Mesothelial cell of epicardium (in vitro differentiated cells): ENCODE results near the gene GPR32. TPM values are rescaled to one million over a fixed set of nuclear protein-coding genes. Genes with fewer than 3 reads are reported as not detected.
"Not testable (repeated sequence)": the region's sequence is repeated elsewhere in the genome, so short reads cannot be mapped to it uniquely, and the experiment has no call there.

Experiments used
- DNase-seq, 2 experiments: peaks; one replicate each; pipeline ENCODE4 v3.0.0; 2021; ENCODE audit warnings: low spot score in 2 of 2; ENCODE audit not compliant: unreplicated experiment in 2 of 2
- H3K27ac Mint-ChIP-seq: 2 replicates; pipeline ENCODE4 v1.8.0; 2021; ENCODE audit warnings: mixed read lengths
- H3K27me3 Mint-ChIP-seq: 2 replicates; pipeline ENCODE4 v1.8.0; 2021; ENCODE audit warnings: low read depth, mixed read lengths
- H3K36me3 Mint-ChIP-seq: 2 replicates; pipeline ENCODE4 v1.8.0; 2021; ENCODE audit warnings: mixed read lengths
- H3K4me1 Mint-ChIP-seq: 2 replicates; pipeline ENCODE4 v1.8.0; 2021; ENCODE audit warnings: mixed read lengths
- H3K4me3 Mint-ChIP-seq: 2 replicates; pipeline ENCODE4 v1.8.0; 2021; ENCODE audit warnings: mild to moderate bottlenecking, moderate library complexity, mixed read lengths
- H3K9me3 Mint-ChIP-seq: 2 replicates; pipeline ENCODE4 v1.8.0; 2021; ENCODE audit warnings: mixed read lengths
- CTCF ChIP-seq: fragments of 200-600 bp; sonication (generic); IDR thresholded peaks from one replicate; pipeline ENCODE4 v1.5.0; 2021; ENCODE audit warnings: antibody characterized with exemption; ENCODE audit not compliant: unreplicated experiment
- total RNA-seq: library from RNA; stranded (reverse); gene quantifications from 3 replicates; pipeline ENCODE4 v1.2.1, GENCODE V29; 2021

GPR32 gene
- total RNA-seq, 1 donor from 2014 or later: not detected

- Mint-ChIP-seq H3K4me1 (peaks cover 24% of the 10 kb centered on the region), H3K27me3 (no peaks in the 10 kb centered on the region), H3K27ac (no peak overlapping the region), H3K9me3 (no peaks in the 10 kb centered on the region), H3K4me3 (no peak overlapping the region), H3K36me3 (peaks cover 11% of the 10 kb centered on the region)
- DNase-seq: no peak
- no peak for TF ChIP-seq CTCF
Measured at GRCh38 chr19:50799547-50799851, 29.2 kb downstream of the GPR32 start.

- Mint-ChIP-seq H3K27me3 (no peaks in the 10 kb centered on the region), H3K4me1 (peaks cover 26% of the 10 kb centered on the region), H3K9me3 (no peaks in the 10 kb centered on the region), H3K36me3 (peaks cover 11% of the 10 kb centered on the region), H3K27ac (peak overlapping the region; percentile 83), H3K4me3 (no peak overlapping the region)
- no peak for TF ChIP-seq CTCF
- DNase-seq: no peak
Measured at GRCh38 chr19:50801107-50801506, 30.8 kb downstream of the GPR32 start.

- Mint-ChIP-seq H3K36me3 (peaks cover 9% of the 10 kb centered on the region), H3K27me3 (peaks cover 8% of the 10 kb centered on the region)
Measured at GRCh38 chr19:50803633-50804419, 33.6 kb downstream of the GPR32 start.

GRCh38 chr19:50804420-50805272 is 34.4 kb downstream of the GPR32 start:
- H3K4me1 Mint-ChIP-seq: peaks cover 26% of the 10 kb centered on the region
- peak overlapping the region; percentile 97 for H3K4me3 Mint-ChIP-seq
- peak overlapping the region; percentile 100 for H3K27ac Mint-ChIP-seq
- no peaks in the 10 kb centered on the region for H3K9me3 Mint-ChIP-seq
- peak; percentile 97 to 99 for DNase-seq
- TF ChIP-seq CTCF: no peak
- peaks cover 11% of the 10 kb centered on the region for H3K27me3 Mint-ChIP-seq
- peaks cover 9% of the 10 kb centered on the region for H3K36me3 Mint-ChIP-seq

More at GRCh38 chr19:50803633-50804419, 33.6 kb downstream of the GPR32 start:
- no peaks in the 10 kb centered on the region for H3K9me3 Mint-ChIP-seq
- peak overlapping the region; percentile 100 for H3K27ac Mint-ChIP-seq
- peak in 1 of 2 experiments; percentile 45 for DNase-seq
- peaks cover 26% of the 10 kb centered on the region for H3K4me1 Mint-ChIP-seq
- peak overlapping the region; percentile 97 for H3K4me3 Mint-ChIP-seq
- TF ChIP-seq CTCF: no peak

GRCh38 chr19:50808856-50809255 is 38.6 kb downstream of the GPR32 start:
- H3K27ac Mint-ChIP-seq: no peak overlapping the region
- H3K27me3 Mint-ChIP-seq: peaks cover 31% of the 10 kb centered on the region
- no peaks in the 10 kb centered on the region for H3K9me3 Mint-ChIP-seq
- no peak for DNase-seq
- H3K4me1 Mint-ChIP-seq: peaks cover 4% of the 10 kb centered on the region
- no peak overlapping the region for H3K4me3 Mint-ChIP-seq
- no peak for TF ChIP-seq CTCF
- H3K36me3 Mint-ChIP-seq: no peaks in the 10 kb centered on the region

- H3K4me1 Mint-ChIP-seq, H3K4me3 Mint-ChIP-seq, H3K36me3 Mint-ChIP-seq, DNase-seq, H3K27ac Mint-ChIP-seq, H3K9me3 Mint-ChIP-seq: not testable (repeated sequence)
- peaks cover 57% of the 10 kb centered on the region for H3K27me3 Mint-ChIP-seq
Measured at GRCh38 chr19:50811622-50812238, 41.5 kb downstream of the GPR32 start.
